Endothelial cell of umbilical vein (primary cell): ENCODE measurements around the gene SLC16A7. TPM values are rescaled to one million over a fixed set of nuclear protein-coding genes. Genes with fewer than 3 reads are reported as not detected.

Experiments used
- BruUV-seq: library from RNA; stranded (reverse); fragments of 400-500 nt; replicated peaks from 2 replicates; lab custom pipeline; 2021; lab: Mats Ljungman, UMichigan
- CTCF ChIA-PET: fragments of 300-600, 350-600 bp; sonication (Branson Sonifier 250); formaldehyde crosslinking; loops from one replicate; lab custom pipeline; 2021; ENCODE audit warnings: antibody characterized with exemption, inconsistent platforms; lab: Charles Lee
- POLR2A ChIA-PET: fragments of 300-600, 350-600 bp; sonication (Branson Sonifier 250); formaldehyde crosslinking; loops from one replicate; lab custom pipeline; 2021; ENCODE audit warnings: antibody characterized with exemption, inconsistent platforms; lab: Charles Lee
- DNase-seq: peaks from one replicate; pipeline ENCODE4 v3.0.0-alpha.2; 2011; ENCODE audit warnings: low read depth, low spot score
- FAIRE-seq: peaks from 2 replicates; lab custom pipeline; 2011; peaks lifted over from hg19 to GRCh38; lab: Jason Lieb, UNC
- H2AFZ ChIP-seq: 2 replicates; pipeline ENCODE4 v1.6.0; 2012; ENCODE audit warnings: low read depth, low read length, control low read depth, inconsistent platforms
- H3K27ac ChIP-seq: 2 replicates; pipeline ENCODE4 v1.5.1; 2011; ENCODE audit warnings: low read depth, mild to moderate bottlenecking, control low read depth, low read length, moderate library complexity; ENCODE audit not compliant: insufficient read depth
- H3K27me3 ChIP-seq, 2 experiments: 2 replicates each; pipeline versions ENCODE4 v1.6.0 to v1.6.1; 2011; ENCODE audit warnings: low read length in 2 of 2, mixed read lengths in 1 of 2; ENCODE audit not compliant: control insufficient read depth in 2 of 2, insufficient read depth in 2 of 2
- H3K36me3 ChIP-seq, 2 experiments: 2 replicates in 1 of 2; 3 replicates in 1 of 2; pipeline ENCODE4 v1.5.1; 2011; ENCODE audit warnings: low read length in 2 of 2, mild to moderate bottlenecking in 1 of 2, moderate library complexity in 1 of 2; ENCODE audit not compliant: control insufficient read depth in 2 of 2, insufficient read depth in 2 of 2; ENCODE audit errors: extremely low read depth in 1 of 2
- H3K4me1 ChIP-seq: 3 replicates; pipeline ENCODE4 v1.5.1; 2011; ENCODE audit warnings: mild to moderate bottlenecking, low read length; ENCODE audit not compliant: control insufficient read depth, insufficient read depth; ENCODE audit errors: extremely low read depth
- H3K4me2 ChIP-seq: 2 replicates; pipeline ENCODE4 v1.6.1; 2011; ENCODE audit warnings: low read length, control low read depth, mixed read lengths; ENCODE audit not compliant: insufficient read depth
- H3K4me3 ChIP-seq, 3 experiments: fragments of 200-600 bp in 1 of 3; sonication (generic), shearing (Covaris generic) in 1 of 3; replicated peaks in 1 of 3; 2 replicates each; pipeline ENCODE4 v1.5.1; 2011 to 2016; ENCODE audit warnings: control low read depth in 3 of 3, low read length in 3 of 3, mild to moderate bottlenecking in 2 of 3, inconsistent platforms in 1 of 3, low read depth in 1 of 3, moderate library complexity in 1 of 3; ENCODE audit not compliant: insufficient read depth in 1 of 3
- H3K79me2 ChIP-seq: 2 replicates; pipeline ENCODE4 v1.6.0; 2012; ENCODE audit warnings: low read length, inconsistent platforms; ENCODE audit not compliant: control insufficient read depth, insufficient read depth
- H3K9ac ChIP-seq: replicated peaks from 2 replicates; pipeline ENCODE3; 2011; ENCODE audit warnings: low read length, control low read depth; ENCODE audit not compliant: insufficient read depth; ENCODE audit errors: extremely low read depth
- H3K9me1 ChIP-seq: replicated peaks from 3 replicates; pipeline ENCODE4 v1.6.0; 2011; ENCODE audit warnings: mild to moderate bottlenecking, low read length; ENCODE audit not compliant: control insufficient read depth, insufficient read depth; ENCODE audit errors: extremely low read depth
- H3K9me3 ChIP-seq: replicated peaks from 2 replicates; pipeline ENCODE4 v1.5.1; 2012; ENCODE audit warnings: low read length, inconsistent platforms; ENCODE audit not compliant: control insufficient read depth, insufficient read depth
- H4K20me1 ChIP-seq: replicated peaks from 2 replicates; pipeline ENCODE3; 2011; ENCODE audit warnings: mild to moderate bottlenecking, low read length; ENCODE audit not compliant: control insufficient read depth, insufficient read depth; ENCODE audit errors: extremely low read depth
- CTCF ChIP-seq, 2 donors: IDR thresholded peaks; 1 replicate in 1 of 2; 2 replicates in 1 of 2; pipeline ENCODE4 v1.5.1; 2011; ENCODE audit warnings: low read length in 2 of 2, mild to moderate bottlenecking in 2 of 2, moderate library complexity in 2 of 2, control low read depth in 1 of 2, inconsistent platforms in 1 of 2, low read depth in 1 of 2; ENCODE audit not compliant: insufficient read depth in 1 of 2; ENCODE audit errors: extremely low read depth in 1 of 2
- EZH2 ChIP-seq: IDR thresholded peaks from 2 replicates; pipeline ENCODE4 v1.6.1; 2012; ENCODE audit warnings: borderline replicate concordance, low read depth, mild to moderate bottlenecking, moderate library complexity, low read length, inconsistent platforms; ENCODE audit not compliant: severe bottlenecking
- FOS ChIP-seq: IDR thresholded peaks from 2 replicates; pipeline ENCODE4 v1.6.1; 2011; ENCODE audit warnings: mild to moderate bottlenecking, low read length, moderate library complexity, borderline replicate concordance; ENCODE audit not compliant: insufficient read depth
- GATA2 ChIP-seq: IDR thresholded peaks from 2 replicates; pipeline ENCODE4 v1.7.0; 2011; ENCODE audit warnings: low read depth, mild to moderate bottlenecking, moderate library complexity, mixed read lengths, low read length; ENCODE audit not compliant: insufficient read length, insufficient read depth
- JUN ChIP-seq: IDR thresholded peaks from 2 replicates; pipeline ENCODE4 v1.6.1; 2011; ENCODE audit warnings: borderline replicate concordance, low read depth; ENCODE audit not compliant: insufficient read length, insufficient read depth
- MAX ChIP-seq: IDR thresholded peaks from 2 replicates; pipeline ENCODE4 v1.6.1; 2011; ENCODE audit not compliant: insufficient read depth, insufficient read length
- MYC ChIP-seq: IDR thresholded peaks from one replicate; pipeline ENCODE4 v1.6.1; 2011; ENCODE audit warnings: mild to moderate bottlenecking, low read depth, low read length
- POLR2A ChIP-seq: IDR thresholded peaks from 2 replicates; pipeline ENCODE4 v1.6.1; 2012; ENCODE audit warnings: low read depth, mild to moderate bottlenecking, control low read depth, low read length
- POLR2AphosphoS5 ChIP-seq: IDR thresholded peaks from 2 replicates; pipeline ENCODE4 v1.6.1; 2012; ENCODE audit warnings: low read depth, mild to moderate bottlenecking, control low read depth, low read length, moderate library complexity; ENCODE audit not compliant: insufficient read depth
- dilution Hi-C: fragments of 300-500 bp; cut with MboI; formaldehyde crosslinking; loops from one replicate; pipeline ENCODE4 v1.15.0; 2019; ENCODE audit warnings: low sequenced_read_pairs; ENCODE audit not compliant: extremely low pct_ligation_motif_present
- intact Hi-C: fragments of 100-400 bp; cut with micrococcal nuclease; formaldehyde crosslinking; loops from one replicate; pipeline ENCODE4 v1.10.0; 2022
- polyA plus RNA-seq, 4 experiments: library from polyadenylated mRNA; depleted of rRNA in 3 of 4; stranded (reverse) in 3 of 4; unstranded in 1 of 4; fragments of >200 nt; gene quantifications; 2 replicates each; pipeline versions ENCODE4 v1.2.1 to v1.2.3, GENCODE V29; 2011 to 2012; ENCODE audit warnings: missing spikeins in 1 of 4
- total RNA-seq: library from RNA; stranded (reverse); gene quantifications from 2 replicates; pipeline ENCODE4 v1.2.3, GENCODE V29; 2021

The SLC16A7 gene
- total and polyA plus RNA-seq, 2 donors (not counting 3 experiments of a cell fraction or from before 2014, with no cell fraction given), result 2.9 to 8.9 TPM

- Histone ChIP-seq H3K4me1 (no peaks in the 10 kb centered on the region), H2AFZ (no peak overlapping the region), H3K9ac (no peak overlapping the region), H3K4me2 (no peak overlapping the region), H3K9me1 (no peaks in the 10 kb centered on the region), H3K27ac (no peak overlapping the region), H3K4me3 (no peak overlapping the region), H3K9me3 (no peaks in the 10 kb centered on the region), H3K79me2 (no peaks in the 10 kb centered on the region), H4K20me1 (no peaks in the 10 kb centered on the region), H3K27me3 (no peaks in the 10 kb centered on the region), H3K36me3 (no peaks in the 10 kb centered on the region)
- FAIRE-seq (no peak), DNase-seq (no peak)
- CTCF ChIA-PET, result no interaction called here
- TF ChIP-seq POLR2AphosphoS5 (no peak), FOS (no peak), GATA2 (no peak), EZH2 (no peak), CTCF (IDR thresholded peaks at IDR 0.05; ENCODE audit: extremely low read depth in 1 of 2, insufficient read depth in 1 of 2, low read depth in 1 of 2, low read length in 2 of 2) (no peak), POLR2A (no peak), JUN (no peak), MYC (no peak), MAX (no peak)
- dilution Hi-C loops (no loop called here), intact Hi-C loops (no loop called here)
- BruUV-seq, result no TSS peak
- POLR2A ChIA-PET, result no interaction called here
These were observed 25.7 kb upstream of the SLC16A7 start for GRCh38 chr12:59570145-59570544.
